Sigmoid colon (tissue), 3 donors: ENCODE results near the gene TRPC1.

Source experiments
- CTCF ChIP-seq, 4 experiments: fragments of 450-650 bp in 3 of 4; fragments of 200-600 bp in 1 of 4; IDR thresholded peaks; one replicate each; pipeline ENCODE4 v1.5.1; 2016 to 2019; ENCODE audit warnings: antibody characterized with exemption in 4 of 4, mild to moderate bottlenecking in 3 of 4, moderate library complexity in 2 of 4
- POLR2A ChIP-seq, 2 donors: fragments of 450-650 bp; IDR thresholded peaks; one replicate each; pipeline ENCODE4 v1.6.1; 2016; ENCODE audit warnings: antibody characterized with exemption in 2 of 2, mild to moderate bottlenecking in 2 of 2, moderate library complexity in 2 of 2

- TF ChIP-seq CTCF (IDR thresholded peaks at IDR 0.05), result no peak
- no peak for TF ChIP-seq POLR2A (IDR thresholded peaks at IDR 0.05)
Observed at GRCh38 chr3:142795332-142795731, 71.5 kb downstream of the TRPC1 start.
